GM19025 (cell line): Measurements from ENCODE around the gene SMAD1.

ENCODE experiments used
- ATAC-seq: cut with Tn5 transposase; IDR thresholded peaks from one replicate; pipeline ENCODE4 v1.9.1; 2021; ENCODE audit warnings: mild to moderate bottlenecking, low read depth, moderate library complexity; ENCODE audit not compliant: unreplicated experiment

SMAD1 gene

DNA sequence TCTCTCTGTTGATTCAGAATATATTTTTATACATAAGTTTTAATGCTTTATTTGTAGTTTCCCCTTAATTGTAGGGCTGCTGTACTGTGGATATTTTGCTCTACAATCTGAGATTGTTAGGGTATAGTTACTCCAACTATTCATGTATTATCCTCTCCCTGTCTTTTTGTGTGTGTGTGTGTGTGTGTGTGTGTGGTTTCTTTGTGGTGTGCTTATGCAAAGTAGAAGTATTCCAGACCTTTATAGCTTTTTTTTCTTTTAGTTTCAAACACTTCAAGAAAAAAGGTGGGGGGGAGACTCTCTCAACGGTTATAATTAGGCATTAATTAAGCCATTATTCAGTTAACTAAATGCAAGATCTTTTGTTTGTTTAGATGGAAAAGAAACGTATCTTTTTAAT lies 6.7 kb downstream of the SMAD1 start:
- no peak for ATAC-seq

DNA sequence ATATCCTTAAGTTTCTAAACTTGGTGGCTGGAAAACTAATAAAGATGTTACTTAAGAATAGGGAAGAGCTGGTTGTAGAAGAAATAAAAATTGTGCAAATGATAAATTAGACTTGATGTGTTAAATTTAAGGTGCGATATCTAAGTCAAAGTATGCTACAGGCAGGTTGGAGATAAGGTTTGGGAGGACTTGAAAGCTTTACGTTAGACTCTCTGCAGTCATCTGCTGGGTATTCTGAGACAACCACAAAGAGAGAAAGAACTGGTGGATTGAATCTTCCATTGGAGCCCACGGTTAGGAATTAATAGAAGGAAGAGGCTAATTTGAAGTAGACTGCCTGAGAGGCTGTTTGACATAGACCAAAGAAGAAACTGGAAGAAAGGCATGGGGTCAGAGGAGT lies 7.9 kb downstream of the SMAD1 start:
- no peak for ATAC-seq

DNA sequence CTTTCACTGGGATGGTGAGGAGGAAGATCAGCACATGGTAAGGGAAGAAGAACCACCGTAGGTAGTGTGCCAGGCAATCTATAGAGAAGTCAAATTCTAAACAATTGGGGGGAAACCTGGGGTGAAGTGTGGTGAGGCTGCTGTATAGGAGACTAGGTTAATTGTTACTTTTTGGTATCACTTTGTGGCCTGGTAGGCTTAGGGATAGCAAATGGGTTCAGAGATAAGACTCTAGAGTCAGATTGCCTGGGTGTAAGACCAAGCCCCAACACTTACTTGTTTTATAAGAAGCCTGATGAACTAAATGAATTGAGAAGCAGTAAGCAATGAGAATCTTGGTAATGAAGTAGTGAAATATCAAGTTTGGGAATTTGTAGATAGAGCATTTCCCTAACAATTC lies 8.7 kb downstream of the SMAD1 start:
- no peak for ATAC-seq

DNA sequence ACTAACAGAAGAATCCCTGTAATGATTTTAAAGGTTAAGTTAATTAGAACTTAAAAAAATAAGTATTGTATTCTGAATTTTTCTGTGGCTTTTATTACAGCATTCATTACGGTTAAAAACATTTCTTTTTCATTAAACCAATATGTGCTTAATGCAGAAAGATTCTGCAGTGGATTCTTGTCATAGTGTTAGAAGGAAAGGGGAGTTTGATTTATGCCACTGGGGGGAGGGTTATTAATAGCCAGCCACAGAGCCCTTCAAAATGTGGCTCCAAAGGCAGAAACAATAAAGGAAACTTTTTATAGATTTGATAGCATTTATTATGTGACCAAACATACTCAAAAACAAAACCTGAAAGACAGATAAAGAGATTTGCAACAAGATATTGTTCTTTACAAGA lies 9.1 kb downstream of the SMAD1 start:
- ATAC-seq, result no peak

DNA sequence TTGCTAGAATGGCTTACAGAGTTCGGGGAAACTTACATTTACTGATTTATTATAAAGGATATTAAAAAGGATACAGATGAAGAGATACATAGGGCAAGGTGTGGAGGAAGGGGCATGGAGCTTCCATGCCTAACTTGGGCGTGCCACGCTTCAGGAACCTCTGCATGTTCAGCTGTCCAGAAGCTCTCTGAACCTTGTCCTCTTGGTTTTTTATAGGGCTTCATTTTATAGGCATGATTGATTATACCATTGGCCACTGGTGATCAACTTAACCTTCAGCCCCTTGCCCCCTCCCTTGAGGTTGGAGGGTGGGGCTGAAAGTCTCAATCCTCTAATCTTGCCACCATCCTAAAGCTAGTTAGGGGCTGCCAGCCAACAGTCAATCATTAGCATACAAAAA lies 10.7 kb downstream of the SMAD1 start:
- no peak for ATAC-seq

DNA sequence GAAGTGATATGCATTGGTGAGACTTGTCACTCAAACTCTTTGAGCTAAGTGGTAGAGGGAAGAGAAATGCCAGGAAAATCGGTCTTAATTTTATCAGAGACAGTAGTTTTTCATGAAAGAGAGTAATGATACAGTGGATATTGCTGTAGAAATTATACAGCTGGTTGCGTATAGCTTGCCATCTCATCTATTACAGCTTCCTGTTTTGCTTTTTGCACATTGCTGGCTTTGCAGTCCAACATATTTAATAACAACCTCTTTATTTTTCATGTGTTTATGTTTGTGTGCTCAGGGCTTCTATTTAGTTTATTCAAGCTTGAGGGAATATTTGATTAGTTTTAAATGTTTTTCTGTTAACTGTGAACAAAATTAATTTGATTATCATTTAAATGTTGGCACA lies 11.5 kb downstream of the SMAD1 start:
- no peak for ATAC-seq

DNA sequence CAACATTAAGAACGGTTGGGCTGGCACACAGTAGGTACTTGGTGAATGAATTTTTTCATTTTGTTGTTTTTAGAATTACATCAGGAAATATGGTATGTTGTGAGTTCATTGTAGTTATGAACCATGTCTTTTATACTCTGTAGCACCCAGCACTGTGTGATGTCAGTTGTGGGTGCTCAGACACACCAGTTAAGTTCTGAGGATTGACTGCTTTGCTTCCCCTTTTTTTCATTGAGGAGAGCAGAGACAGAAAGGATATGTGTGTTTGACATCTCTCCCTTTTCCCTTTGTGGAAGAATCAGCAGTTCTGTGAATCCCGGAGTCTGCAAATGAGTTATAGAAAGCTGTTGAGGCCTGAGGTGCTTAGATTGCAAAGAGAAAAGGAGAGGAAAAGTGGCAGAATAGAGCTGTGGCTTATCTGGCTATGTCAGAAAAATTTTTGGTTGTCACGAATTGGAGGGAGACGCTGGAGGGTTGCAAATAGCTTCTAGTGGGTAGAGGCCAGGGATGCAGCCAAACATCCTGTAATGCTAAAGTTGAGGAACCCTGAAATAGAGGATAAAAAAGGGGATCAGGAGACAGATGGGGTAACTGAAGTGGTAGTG lies 13.1 kb downstream of the SMAD1 start:
- no peak for ATAC-seq

DNA sequence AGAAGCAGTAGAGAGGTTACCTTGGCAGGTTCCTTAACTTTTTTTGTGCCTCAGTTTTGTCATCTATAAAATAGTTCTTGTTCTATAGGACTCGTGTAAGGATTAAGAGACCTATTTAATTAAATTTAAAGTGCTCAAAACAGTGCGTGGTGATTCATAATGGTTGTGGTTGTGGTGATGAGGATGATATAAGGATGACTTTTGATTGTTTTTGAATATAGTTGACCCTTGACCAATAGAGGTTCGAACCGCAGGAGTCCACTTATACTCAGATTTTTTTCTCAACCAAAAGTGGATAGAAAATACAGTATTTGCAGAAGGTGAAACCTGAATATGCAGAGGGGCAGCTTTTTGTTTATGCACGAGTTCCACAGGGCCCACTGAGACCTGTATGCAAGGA lies 14.6 kb downstream of the SMAD1 start:
- ATAC-seq, result no peak

DNA sequence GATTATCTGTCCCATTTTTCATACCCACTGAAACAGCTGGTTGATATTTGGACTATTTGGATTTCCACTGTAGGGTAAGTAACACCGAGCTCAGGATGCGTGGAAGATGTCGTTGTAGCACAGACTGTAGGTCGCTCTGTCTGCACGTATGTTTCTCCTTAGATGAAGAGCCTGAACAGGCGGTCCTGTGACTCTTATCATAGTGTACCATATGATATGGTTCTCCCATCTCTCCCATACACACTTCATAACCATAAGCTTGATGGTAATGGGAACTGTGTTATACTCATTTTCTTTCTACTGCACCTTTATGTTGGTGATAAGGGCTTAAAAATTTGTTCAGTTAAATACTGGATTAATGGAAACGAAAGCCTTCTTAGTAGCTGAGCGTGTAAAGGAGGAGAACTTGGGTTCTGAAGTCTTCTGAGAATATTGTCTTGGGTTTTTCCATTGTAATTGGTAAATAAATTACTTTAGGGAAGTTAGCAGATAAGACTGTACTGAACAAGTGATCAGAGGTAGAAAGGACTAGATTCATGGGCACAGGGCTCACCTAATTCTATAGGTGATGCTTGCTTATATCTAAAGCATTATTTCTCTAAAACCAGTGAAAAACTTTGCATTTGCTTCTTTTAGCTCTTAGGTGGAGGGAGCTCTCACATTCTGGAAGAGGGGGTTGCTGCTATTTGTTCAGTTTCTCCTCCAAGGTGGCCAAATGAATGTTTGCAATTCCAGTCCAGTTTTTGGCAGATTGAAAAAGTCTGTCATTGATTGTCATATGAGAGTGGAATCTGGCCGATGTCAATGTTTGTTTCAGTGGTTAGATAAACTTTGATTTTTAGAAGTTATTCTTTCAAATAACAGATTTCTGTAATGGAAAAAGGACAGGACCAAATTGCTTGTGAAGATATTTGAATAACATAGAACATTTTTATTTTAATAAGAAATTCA lies 15.8 kb downstream of the SMAD1 start:
- ATAC-seq, result no peak

DNA sequence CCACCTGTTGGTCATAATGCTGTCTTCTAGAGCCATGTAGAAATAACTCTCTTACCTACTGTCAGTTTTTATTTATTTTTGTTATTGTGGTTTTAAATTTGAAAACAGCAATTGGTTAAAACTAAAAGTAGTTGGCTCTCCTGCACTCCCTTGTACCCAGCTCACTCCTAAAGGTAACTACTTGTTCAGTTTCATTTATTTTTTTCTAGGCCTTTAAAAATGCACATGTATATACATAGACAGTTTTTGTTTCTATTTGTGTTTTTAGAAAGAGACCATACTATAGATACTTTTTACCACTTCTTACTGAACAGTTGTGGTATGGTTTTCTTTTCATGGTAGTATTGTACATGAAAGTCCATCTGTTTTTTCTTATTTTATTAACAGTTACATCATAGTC lies 16.8 kb downstream of the SMAD1 start:
- ATAC-seq, result peak; percentile 45

DNA sequence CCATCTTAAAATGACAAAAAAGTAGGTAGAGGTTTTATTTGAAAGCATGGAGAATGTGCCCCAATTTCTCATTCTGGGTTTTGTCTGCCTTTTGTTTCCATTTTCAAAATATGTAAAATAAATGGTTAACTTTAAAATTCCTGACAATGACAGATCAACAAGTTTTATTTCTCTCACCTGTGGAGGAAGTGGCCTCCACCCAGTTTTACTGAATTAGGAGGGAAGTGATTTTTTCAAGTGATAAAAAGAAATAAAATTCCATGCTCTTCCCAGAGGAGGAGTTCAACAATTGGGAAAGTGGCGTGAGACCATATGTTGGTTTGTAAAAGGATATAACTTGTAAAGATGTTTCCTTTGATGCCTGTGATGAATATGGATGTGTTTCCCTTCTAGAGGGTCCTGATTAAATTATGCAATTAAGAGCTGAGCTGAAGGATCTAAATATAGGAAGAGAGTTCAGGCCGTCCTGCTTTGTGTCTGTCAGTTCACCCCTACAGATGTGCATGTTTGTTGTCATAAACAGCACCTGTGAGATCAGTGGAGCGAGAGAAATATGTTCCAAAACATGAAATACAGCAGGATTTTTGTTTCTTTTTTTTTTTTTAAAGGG lies 19.5 kb downstream of the SMAD1 start:
- ATAC-seq, result no peak

DNA sequence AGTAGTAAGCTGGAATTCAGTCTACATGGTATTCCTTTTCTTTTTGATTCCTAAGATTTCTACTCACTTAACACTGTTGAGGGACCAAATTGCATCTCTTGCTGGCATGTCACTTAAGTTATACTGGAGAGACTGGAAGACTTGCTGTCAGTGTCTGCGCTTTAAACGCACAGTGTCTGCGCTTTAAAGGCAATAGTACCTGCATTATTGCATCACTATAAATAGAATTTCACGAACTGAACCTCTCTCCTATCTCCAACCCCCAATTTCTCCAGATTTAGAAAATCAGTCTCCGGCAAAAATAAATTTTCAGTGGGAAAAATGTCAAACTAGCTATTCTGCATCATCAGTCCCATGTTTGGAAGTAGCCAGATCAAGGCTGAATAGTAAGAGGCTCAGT lies 21.2 kb downstream of the SMAD1 start:
- no peak for ATAC-seq

DNA sequence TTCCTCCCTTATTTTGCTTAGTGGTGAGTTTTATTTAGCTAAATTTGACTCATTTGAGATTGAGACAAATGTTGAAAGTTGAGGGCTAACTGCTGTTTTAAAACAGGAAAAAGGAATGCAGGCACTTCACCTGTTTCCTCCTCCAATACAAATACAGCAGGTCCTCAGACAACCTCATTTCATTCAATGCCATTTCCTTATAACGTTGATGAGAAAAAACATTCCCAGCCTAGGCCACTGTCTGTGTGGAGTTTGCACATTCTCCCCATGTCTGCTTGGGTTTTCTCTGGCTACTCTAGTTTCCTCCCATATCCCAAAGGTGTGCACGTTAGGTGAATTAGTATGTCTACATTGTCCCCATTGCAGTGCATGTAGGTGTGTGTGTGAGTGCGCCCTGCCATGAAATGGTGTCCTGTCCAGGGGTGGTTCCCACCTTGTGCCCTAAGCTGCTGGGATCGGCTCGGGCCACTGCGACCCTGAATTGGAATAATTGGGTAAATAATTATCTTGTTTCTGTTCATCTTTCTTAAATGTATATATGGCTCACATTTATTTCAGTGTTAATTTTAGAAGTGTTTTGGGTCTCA lies 21.9 kb downstream of the SMAD1 start:
- no peak for ATAC-seq

DNA sequence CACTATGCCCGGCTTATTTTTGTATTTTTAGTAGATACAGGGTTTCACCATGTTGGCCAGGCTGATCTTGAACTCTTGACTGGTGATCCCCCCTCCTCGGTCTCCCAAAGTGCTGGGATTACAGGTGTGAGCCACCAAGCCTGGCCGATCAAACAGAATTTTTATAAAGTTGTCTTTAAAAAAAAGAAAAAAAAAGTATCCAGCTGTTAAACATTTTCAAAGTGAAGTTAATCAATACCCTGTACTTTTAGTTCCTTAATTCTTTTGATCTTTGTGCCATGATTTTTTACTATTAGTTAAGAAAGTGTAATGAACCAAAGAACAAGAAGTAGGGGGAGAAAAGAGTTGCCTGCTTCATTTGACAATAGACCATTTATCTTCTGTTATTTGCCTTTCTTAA lies 24.3 kb downstream of the SMAD1 start:
- ATAC-seq, result no peak

DNA sequence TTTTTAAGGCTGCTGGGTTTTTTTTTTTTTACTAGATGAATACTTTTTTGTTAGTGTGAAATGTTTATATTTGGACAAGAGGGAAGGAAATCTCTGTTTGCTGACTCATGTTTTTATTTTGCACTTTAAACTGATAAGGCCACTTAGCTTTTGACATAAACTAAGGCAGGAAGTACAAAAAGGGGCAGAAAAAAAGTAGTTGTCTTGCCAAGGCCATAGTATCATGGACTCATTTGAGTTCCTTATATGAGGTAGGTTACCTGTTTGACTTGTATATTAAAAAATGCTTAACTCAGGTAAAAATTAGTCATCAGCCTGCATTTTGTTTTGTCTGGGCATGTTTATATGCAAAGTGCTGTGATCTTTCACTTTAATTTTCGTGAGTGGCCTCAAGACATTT lies 26.0 kb downstream of the SMAD1 start:
- ATAC-seq, result no peak

DNA sequence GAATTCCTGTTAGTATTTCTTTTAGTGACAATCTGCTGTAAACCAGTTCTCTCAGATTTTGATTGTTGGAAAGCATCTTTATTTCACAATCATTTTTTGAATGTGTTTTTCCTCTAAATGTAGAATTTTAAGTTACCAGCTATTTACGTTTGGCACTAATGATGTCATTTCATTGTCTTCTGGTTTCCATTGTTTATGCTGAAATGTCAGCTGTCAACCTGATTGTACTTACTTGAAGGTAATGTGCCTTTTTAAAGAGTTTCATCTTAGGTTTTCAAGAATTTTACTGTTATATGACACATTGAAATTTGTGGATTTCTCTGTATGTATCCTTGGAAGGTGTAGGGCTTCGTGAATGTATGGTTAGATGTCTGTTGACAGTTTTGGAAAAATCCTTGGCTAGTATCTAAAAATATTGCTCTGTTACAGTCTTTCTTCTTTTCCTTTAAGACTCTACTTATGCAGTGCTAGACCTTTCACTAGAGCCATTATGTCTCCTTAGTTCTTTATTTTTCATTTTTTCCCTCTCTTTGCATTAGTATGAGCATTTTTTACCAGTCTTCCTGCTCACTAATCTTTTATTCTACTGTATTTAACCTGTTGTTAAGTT lies 30.4 kb downstream of the SMAD1 start:
- no peak for ATAC-seq

DNA sequence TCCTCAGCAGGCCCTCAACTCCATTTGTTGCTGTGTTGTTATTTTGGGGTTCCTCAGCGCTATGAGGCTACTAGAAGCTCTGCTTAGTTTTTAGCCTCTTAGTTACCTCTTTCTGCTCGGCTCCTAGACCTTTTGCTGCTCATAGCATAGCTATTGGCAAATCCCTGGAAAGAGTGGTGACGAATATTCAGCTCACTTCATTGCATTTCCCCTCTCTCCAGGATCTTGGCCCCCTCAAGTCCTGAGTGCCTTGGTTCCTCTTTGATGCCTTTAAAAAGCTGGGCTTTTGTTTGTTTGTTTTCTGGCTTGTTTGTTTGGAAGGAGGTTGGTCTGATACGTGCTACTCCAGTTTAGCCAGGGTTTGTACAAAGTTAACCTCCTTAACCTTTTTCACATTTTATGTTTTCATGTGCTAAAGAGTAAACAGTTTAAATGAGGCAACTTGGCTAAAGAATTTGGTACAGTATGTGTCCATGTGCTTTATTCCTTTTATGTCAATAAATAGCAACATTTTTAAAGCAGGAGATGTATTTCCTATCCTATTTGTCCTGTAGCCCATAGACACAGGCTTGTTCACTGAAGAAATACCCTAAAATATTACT lies 31.5 kb downstream of the SMAD1 start:
- ATAC-seq, result no peak

DNA sequence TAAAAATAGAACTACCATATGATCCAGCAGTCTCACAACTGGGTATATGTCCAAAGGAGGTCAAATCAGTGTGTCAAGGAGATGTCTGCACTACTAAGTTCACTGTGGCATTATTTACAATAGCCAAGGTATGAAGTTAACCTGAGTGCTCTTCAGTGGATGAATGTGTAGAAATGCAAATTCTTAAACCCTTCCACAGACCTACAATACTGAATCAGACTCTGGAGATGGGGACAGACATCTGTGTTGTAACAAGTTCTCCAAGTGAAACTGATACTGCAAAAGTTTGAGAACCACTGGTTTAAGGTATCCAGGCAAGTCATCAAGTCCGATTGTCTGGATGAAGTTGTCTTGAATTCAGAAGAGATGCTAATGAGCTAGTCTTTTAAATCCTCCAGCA lies 38.5 kb downstream of the SMAD1 start:
- ATAC-seq, result no peak

DNA sequence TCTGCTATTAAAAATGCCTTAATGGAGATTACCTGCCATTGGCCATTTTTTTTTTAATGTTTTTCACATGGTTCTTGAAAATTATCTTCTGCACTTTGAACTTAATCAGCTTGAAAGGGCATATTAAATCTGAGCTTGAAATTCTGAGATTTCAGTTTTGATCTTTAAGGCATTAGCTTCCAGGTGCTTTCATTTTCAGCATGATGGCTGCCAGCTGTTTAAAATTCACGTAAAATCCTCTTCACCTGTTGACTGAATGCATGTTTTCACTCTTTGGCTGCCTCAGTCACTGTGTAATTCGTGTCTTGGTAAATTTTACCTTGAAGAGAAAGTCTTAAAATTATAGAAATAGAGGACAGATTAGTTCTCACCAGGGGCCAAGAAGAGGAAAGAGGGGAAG lies 39.6 kb downstream of the SMAD1 start:
- ATAC-seq, result no peak

DNA sequence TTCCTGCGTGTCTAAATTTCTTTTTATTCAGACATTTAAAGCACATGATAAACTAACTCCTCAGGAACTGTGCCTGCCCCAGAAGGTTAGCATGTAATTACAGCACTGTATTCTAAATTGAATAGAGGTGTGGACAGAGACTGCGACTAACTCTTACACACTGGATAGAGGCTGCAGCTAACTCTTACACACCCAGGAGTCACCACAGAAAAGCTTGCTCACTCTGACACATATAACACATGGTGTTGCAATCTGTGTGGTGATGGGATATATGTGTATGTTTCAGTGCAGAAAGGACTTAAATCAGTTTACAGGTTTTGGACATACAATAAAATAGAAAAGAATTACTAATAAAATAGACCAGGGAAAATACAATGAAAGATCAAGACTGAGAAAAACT lies 41.5 kb downstream of the SMAD1 start:
- no peak for ATAC-seq

DNA sequence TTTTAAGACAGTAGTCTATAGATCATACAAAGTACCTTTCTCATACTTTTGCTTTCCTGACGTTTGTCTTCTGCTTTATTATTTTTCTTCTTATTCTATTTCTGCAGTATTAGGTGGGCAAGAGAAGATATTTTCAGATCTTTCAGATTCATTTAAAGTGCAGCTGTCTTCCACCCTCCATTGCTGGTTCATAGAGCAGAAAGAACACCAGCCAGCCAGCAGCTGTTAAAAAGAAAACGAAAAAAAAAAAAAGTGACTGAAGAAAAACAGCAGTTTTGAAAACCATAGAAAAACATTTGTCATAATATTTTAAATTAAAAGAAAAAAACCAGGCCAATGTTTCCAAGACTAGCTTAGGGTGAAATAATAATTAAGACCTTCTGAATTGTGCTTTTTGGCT lies 42.9 kb downstream of the SMAD1 start:
- ATAC-seq, result no peak
